SK-N-SH (cell line): ENCODE measurements around the gene ENTR1. TPM values are rescaled to one million over a fixed set of nuclear protein-coding genes. Genes with fewer than 3 reads are reported as not detected.

Experiments
- CTCF ChIA-PET: fragments of 300-600, 350-600 bp; formaldehyde crosslinking; extraction: SDS; loops from one replicate; lab custom pipeline; 2021; lab: Yijun Ruan, JAX
- POLR2A ChIA-PET: fragments of 350-600 bp; sonication (Branson Sonifier 250); formaldehyde crosslinking; extraction: SDS; loops from one replicate; lab custom pipeline; 2020; ENCODE audit warnings: antibody characterized with exemption, inconsistent platforms; lab: Yijun Ruan, JAX
- DNase-seq: peaks from one replicate; pipeline ENCODE4 v3.0.0; 2012
- H2AFZ ChIP-seq: fragments of 200-600 bp; sonication (generic); 2 replicates; pipeline ENCODE4 v1.8.1; 2016; ENCODE audit warnings: antibody characterized with exemption, mild to moderate bottlenecking, low read depth
- H3F3A ChIP-seq: fragments of 200-600 bp; sonication (generic); replicated peaks from 2 replicates; pipeline ENCODE3; 2016; ENCODE audit warnings: antibody characterized with exemption, mild to moderate bottlenecking; ENCODE audit not compliant: insufficient read depth
- H3K27ac ChIP-seq, 2 experiments: fragments of 200-500 bp in 1 of 2; fragments of 200-600 bp in 1 of 2; sonication (Bioruptor generic) in 1 of 2; sonication (generic), shearing (Covaris generic) in 1 of 2; 2 replicates each; pipeline versions ENCODE4 v1.5.1 to v1.6.1; 2014 to 2016; ENCODE audit warnings: low read depth in 2 of 2, inconsistent platforms in 1 of 2, low read length in 1 of 2, mild to moderate bottlenecking in 1 of 2, mixed read lengths in 1 of 2
- H3K27me3 ChIP-seq: fragments of 200-600 bp; sonication (generic), shearing (Covaris generic); 2 replicates; pipeline ENCODE4 v1.6.1; 2016; ENCODE audit warnings: mixed run types; ENCODE audit not compliant: insufficient read depth
- H3K36me3 ChIP-seq, 2 experiments: fragments of 200-500 bp in 1 of 2; fragments of 200-600 bp in 1 of 2; sonication (Bioruptor generic) in 1 of 2; sonication (generic) in 1 of 2; replicated peaks in 1 of 2; 2 replicates each; pipeline versions ENCODE3 to v1.5.1; 2014 to 2016; ENCODE audit warnings: low read length in 1 of 2, mild to moderate bottlenecking in 1 of 2; ENCODE audit not compliant: insufficient read depth in 2 of 2, control insufficient read depth in 1 of 2
- H3K4me1 ChIP-seq, 2 experiments: fragments of 200-500 bp in 1 of 2; fragments of 200-600 bp in 1 of 2; sonication (Bioruptor generic) in 1 of 2; sonication (generic), shearing (Covaris generic) in 1 of 2; 2 replicates each; pipeline versions ENCODE4 v1.5.1 to v1.6.1; 2014 to 2016; ENCODE audit warnings: low read depth in 1 of 2, low read length in 1 of 2, mixed run types in 1 of 2; ENCODE audit not compliant: insufficient read depth in 2 of 2, control insufficient read depth in 1 of 2
- H3K4me2 ChIP-seq: fragments of 200-600 bp; sonication (generic), shearing (Covaris generic); 2 replicates; pipeline ENCODE4 v1.6.1; 2017; ENCODE audit warnings: mixed run types
- H3K4me3 ChIP-seq, 2 experiments: fragments of 200-500 bp in 1 of 2; fragments of 200-600 bp in 1 of 2; sonication (Bioruptor generic) in 1 of 2; sonication (generic), shearing (Covaris generic) in 1 of 2; 2 replicates each; pipeline versions ENCODE4 v1.5.1 to v1.8.1; 2014 to 2016; ENCODE audit warnings: low read depth in 2 of 2, inconsistent platforms in 1 of 2, low read length in 1 of 2, mild to moderate bottlenecking in 1 of 2, mixed read lengths in 1 of 2, moderate library complexity in 1 of 2
- H3K79me2 ChIP-seq: fragments of 200-600 bp; sonication (generic); 2 replicates; pipeline ENCODE4 v1.8.1; 2017; ENCODE audit warnings: mild to moderate bottlenecking; ENCODE audit not compliant: insufficient read depth
- H3K9ac ChIP-seq: fragments of 200-600 bp; sonication (generic); 2 replicates; pipeline ENCODE4 v1.6.1; 2017; ENCODE audit warnings: mixed run types
- H3K9me2 ChIP-seq: fragments of 200-600 bp; sonication (generic); 2 replicates; pipeline ENCODE4 v1.6.1; 2017; ENCODE audit warnings: mixed run types
- H3K9me3 ChIP-seq: fragments of 200-600 bp; sonication (generic); 2 replicates; pipeline ENCODE4 v1.6.1; 2017; ENCODE audit warnings: mixed run types, mild to moderate bottlenecking, moderate library complexity
- H4K20me1 ChIP-seq: fragments of 200-600 bp; sonication (generic); 2 replicates; pipeline ENCODE4 v1.6.1; 2017; ENCODE audit warnings: mild to moderate bottlenecking, mixed run types; ENCODE audit not compliant: insufficient read depth
- FOXJ3 ChIP-seq: sonication (generic); formaldehyde crosslinking; IDR thresholded peaks from 2 replicates; pipeline ENCODE4 v1.5.1; 2020; ENCODE audit warnings: mild to moderate bottlenecking, missing genetic modification reagents
- IRF3 ChIP-seq: fragments of 150-350 bp; IDR thresholded peaks from 2 replicates; pipeline ENCODE4 v1.6.1; 2016; ENCODE audit warnings: mild to moderate bottlenecking, low read depth, low read length
- REST ChIP-seq: IDR thresholded peaks from 2 replicates; pipeline ENCODE4 v1.6.1; 2012; ENCODE audit warnings: mild to moderate bottlenecking, low read depth, low read length, moderate library complexity
- ZBTB33 ChIP-seq: IDR thresholded peaks from 2 replicates; pipeline ENCODE4 v1.4.0; 2012; ENCODE audit warnings: low read depth, borderline replicate concordance
- WGBS: methylation state at CpG from one replicate; pipeline ENCODE4 v1.1.6; 2017; ENCODE audit warnings: low lambda C conversion rate; 5-methylcytosine and 5-hydroxymethylcytosine counted together
- polyA plus RNA-seq, 3 experiments: library from polyadenylated mRNA; depleted of rRNA; stranded (reverse); fragments of >200 nt; gene quantifications; 2 replicates each; pipeline ENCODE4 v1.2.3, GENCODE V29; 2012

Gene ENTR1
- polyA plus RNA-seq, 1 of the 3 experiments (the other 2 are of a cell fraction), result 71.3 TPM

GRCh38 chr9:136363949-136364748 lies 46.3 kb downstream of the ENTR1 start:
- H3K9me3 ChIP-seq, result no peaks in the 10 kb centered on the region
- peak overlapping the region in 1 of 2 experiments; percentile 77; a peak in 2 of 4 replicates for H3K27ac ChIP-seq
- TF ChIP-seq ZBTB33, result no peak
- TF ChIP-seq REST, result no peak
- no peak for TF ChIP-seq FOXJ3 (CRISPR knock-in tag)
- TF ChIP-seq IRF3, result no peak
- peak overlapping the region; percentile 55; the same call in 1 of the 2 replicates for H3K4me2 ChIP-seq
- POLR2A ChIA-PET, result interaction anchor here (0.7 to 3.8 kb wide), 7 partner anchors 9 to 52 kb away, joined by 4 to 36 read pairs (median 8); partner anchors contain the start of genes CARD9, ENTR1 and PMPCA
- no peak overlapping the region for H2AFZ ChIP-seq
- CTCF ChIA-PET, result interaction anchor here (0.6 to 6.8 kb wide), 21 partner anchors 9 to 268 kb away, joined by 3 to 65 read pairs (median 11); partner anchors contain the start of genes CARD9, ENTR1, GPSM1 and PMPCA
- no peaks in the 10 kb centered on the region for H3K27me3 ChIP-seq
- H3K79me2 ChIP-seq, result no peaks in the 10 kb centered on the region
- 0 out of 2 replicates have a peak, but pooled peaks cover 3% of the 10 kb centered on the region for H4K20me1 ChIP-seq
- H3K4me1 ChIP-seq, result peaks cover 0 to 61% of the 10 kb centered on the region in 2 experiments; a peak in 1 of 4 replicates
- H3F3A ChIP-seq, result no peaks in the 10 kb centered on the region
- H3K36me3 ChIP-seq, result no peaks in the 10 kb centered on the region
- no peaks in the 10 kb centered on the region for H3K9me2 ChIP-seq
- DNase-seq, result no peak
- 75% methylated on average over 31 of the region's 54 CpGs for WGBS
- peak overlapping the region; percentile 79 to 96; a peak in 3 of 4 replicates for H3K4me3 ChIP-seq
- no peak overlapping the region for H3K9ac ChIP-seq
